ENCODE data around the gene ARCN1. TPM values are rescaled to one million over a fixed set of nuclear protein-coding genes. Genes with fewer than 3 reads are reported as not detected.

Gene ARCN1
- total RNA-seq, 1 donor from 2014 or later: 91.3 TPM

- POLR2A ChIA-PET: interaction anchor here (0.6 kb wide), 1 partner anchor 725 kb away, joined by 3 read pairs; no protein-coding TSS in a partner anchor
- intact Hi-C loops (cut with micrococcal nuclease): no loop called here
- H3K27ac Mint-ChIP-seq: no peak overlapping the region
- H3K9me3 Mint-ChIP-seq: no peaks in the 10 kb centered on the region
- DNase-seq (no peak), ATAC-seq (ENCODE audit: low read depth) (no peak)
- H3K27me3 Mint-ChIP-seq: peaks cover 5% of the 10 kb centered on the region
- H3K4me3 Mint-ChIP-seq: no peak overlapping the region
- no peaks in the 10 kb centered on the region for H3K4me1 Mint-ChIP-seq
- no peaks in the 10 kb centered on the region for H3K36me3 Mint-ChIP-seq (ENCODE audit: low read depth)
- TF ChIP-seq, protein P1, sequence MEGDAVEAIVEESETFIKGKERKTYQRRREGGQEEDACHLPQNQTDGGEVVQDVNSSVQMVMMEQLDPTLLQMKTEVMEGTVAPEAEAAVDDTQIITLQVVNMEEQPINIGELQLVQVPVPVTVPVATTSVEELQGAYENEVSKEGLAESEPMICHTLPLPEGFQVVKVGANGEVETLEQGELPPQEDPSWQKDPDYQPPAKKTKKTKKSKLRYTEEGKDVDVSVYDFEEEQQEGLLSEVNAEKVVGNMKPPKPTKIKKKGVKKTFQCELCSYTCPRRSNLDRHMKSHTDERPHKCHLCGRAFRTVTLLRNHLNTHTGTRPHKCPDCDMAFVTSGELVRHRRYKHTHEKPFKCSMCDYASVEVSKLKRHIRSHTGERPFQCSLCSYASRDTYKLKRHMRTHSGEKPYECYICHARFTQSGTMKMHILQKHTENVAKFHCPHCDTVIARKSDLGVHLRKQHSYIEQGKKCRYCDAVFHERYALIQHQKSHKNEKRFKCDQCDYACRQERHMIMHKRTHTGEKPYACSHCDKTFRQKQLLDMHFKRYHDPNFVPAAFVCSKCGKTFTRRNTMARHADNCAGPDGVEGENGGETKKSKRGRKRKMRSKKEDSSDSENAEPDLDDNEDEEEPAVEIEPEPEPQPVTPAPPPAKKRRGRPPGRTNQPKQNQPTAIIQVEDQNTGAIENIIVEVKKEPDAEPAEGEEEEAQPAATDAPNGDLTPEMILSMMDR (IDR thresholded peaks at IDR 0.05): no peak
- CTCF ChIA-PET: no interaction called here
Observed at GRCh38 chr11:118640332-118641154, 68.3 kb downstream of the ARCN1 start.

DNA sequence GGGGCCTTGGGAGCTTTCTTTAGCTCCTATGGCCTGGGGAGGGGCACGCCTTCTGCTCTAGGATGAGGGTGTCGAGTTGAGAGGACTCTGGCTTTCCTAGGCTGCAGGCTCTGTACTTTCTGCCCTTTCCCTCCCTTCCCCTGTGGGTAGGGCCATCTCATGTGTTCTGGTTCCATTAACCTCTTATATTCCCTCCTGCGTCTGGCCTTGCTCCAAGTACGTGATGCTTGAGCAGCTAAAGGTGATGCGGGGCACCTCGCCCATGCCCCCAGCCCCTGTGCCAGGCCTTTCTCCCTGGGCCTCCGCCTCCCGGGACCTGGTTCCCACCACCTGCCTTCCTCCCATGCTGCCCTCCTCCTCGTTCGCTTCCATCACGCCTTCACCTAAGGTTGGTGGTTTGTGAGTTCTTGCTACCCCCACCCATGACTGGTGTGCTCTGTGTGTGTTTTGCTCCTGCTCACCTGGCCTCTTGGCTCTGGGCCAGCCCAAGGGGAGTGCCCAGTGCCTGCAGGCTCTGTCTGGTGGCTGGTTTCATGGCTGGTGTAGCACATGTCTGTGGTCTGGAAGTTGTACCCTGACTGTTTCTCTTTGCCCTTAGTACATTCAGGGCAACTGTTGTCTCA is 69.3 kb downstream of the ARCN1 start:
- Mint-ChIP-seq H3K4me3 (no peak overlapping the region), H3K9me3 (no peaks in the 10 kb centered on the region), H3K27ac (no peak overlapping the region), H3K27me3 (no peaks in the 10 kb centered on the region), H3K36me3 (ENCODE audit: low read depth) (no peaks in the 10 kb centered on the region), H3K4me1 (no peaks in the 10 kb centered on the region)
- TF ChIP-seq, protein P1 (IDR thresholded peaks at IDR 0.05): no peak
- ChIA-PET POLR2A (no interaction called here), CTCF (no interaction called here)
- DNase-seq (no peak), ATAC-seq (ENCODE audit: low read depth) (no peak)
- intact Hi-C loops (cut with micrococcal nuclease): no loop called here

DNA sequence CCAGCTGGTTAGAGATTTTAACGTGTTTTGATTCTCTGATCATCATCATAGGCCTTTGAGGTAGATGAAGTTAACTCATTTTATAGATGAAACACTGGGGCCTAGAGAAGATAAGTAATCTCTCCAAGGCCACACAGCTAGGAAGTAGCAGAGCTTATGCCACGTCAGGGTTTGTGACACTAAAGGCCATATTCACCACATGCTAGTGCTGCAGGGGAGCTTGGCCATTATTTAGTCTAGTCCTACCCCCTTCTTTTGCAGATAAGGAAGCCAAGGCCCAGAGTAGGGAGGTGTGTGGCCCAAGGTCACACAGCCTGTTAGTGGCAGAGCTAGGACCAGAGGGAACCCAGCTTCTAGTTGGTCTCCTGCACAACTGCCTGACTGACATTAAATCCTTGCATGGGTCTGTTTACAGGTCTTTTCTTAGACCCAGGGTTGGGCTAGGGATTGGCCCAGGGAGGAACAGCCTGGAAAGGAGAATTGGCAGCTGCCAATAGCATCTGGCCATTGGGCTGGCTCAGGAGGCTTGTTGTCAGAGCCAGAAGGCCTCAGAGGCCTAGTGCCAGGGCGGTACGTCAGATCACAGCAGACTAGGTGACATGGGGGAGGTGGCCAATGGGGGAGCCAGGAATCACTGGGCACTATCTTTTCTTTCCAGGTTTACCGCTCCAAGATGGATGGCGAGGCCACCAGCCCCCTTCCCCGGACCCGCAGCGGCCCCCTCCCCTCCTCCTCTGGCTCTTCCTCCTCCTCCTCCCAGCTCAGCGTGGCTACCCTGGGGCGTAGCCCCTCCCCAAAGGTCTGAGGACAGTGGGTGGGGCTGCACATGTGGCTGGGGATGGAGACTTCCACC is 71.2 kb downstream of the ARCN1 start:
- intact Hi-C loops (cut with micrococcal nuclease): no loop called here
- ChIA-PET CTCF (no interaction called here), POLR2A (interaction anchor here (0.7 kb wide), 1 partner anchor 42 kb away, joined by 6 read pairs; no protein-coding TSS in a partner anchor)
- ATAC-seq (ENCODE audit: low read depth): no peak
- no peak overlapping the region for H3K27ac Mint-ChIP-seq
- TF ChIP-seq, protein P1 (IDR thresholded peaks at IDR 0.05): no peak
- no peak overlapping the region for H3K4me3 Mint-ChIP-seq
- no peaks in the 10 kb centered on the region for H3K4me1 Mint-ChIP-seq
- H3K36me3 Mint-ChIP-seq (ENCODE audit: low read depth): no peaks in the 10 kb centered on the region
- DNase-seq: no peak
- no peaks in the 10 kb centered on the region for H3K27me3 Mint-ChIP-seq
- H3K9me3 Mint-ChIP-seq: no peaks in the 10 kb centered on the region

DNA sequence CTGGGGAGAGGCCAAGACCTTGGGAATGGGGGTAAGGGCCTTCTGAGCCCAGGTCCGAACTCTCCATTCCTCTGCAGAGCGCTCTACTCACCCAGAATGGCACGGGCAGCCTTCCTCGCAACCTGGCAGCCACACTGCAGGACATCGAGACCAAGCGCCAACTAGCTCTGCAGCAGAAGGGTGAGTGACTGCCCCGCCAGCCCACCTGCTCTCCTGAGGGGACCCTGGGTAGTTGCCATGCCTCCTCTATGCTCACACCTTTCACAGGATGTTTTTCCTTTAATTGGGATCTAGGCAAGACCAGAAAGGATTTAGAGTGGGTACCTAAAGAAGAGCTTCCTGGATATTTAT is 71.8 kb downstream of the ARCN1 start:
- Mint-ChIP-seq H3K36me3 (ENCODE audit: low read depth) (no peaks in the 10 kb centered on the region), H3K27me3 (no peaks in the 10 kb centered on the region), H3K4me3 (no peak overlapping the region), H3K9me3 (no peaks in the 10 kb centered on the region), H3K27ac (no peak overlapping the region), H3K4me1 (no peaks in the 10 kb centered on the region)
- TF ChIP-seq, protein P1 (IDR thresholded peaks at IDR 0.05): no peak
- ATAC-seq (ENCODE audit: low read depth) (no peak), DNase-seq (no peak)
- intact Hi-C loops (cut with micrococcal nuclease): no loop called here
- POLR2A ChIA-PET: interaction anchor here (0.7 kb wide), 1 partner anchor 42 kb away, joined by 6 read pairs; no protein-coding TSS in a partner anchor
- CTCF ChIA-PET: no interaction called here

GRCh38 chr11:118644496-118644895 is 72.3 kb downstream of the ARCN1 start:
- DNase-seq (no peak), ATAC-seq (ENCODE audit: low read depth) (no peak)
- no peaks in the 10 kb centered on the region for H3K9me3 Mint-ChIP-seq
- CTCF ChIA-PET: no interaction called here
- H3K4me1 Mint-ChIP-seq: no peaks in the 10 kb centered on the region
- H3K27me3 Mint-ChIP-seq: no peaks in the 10 kb centered on the region
- intact Hi-C loops (cut with micrococcal nuclease): no loop called here
- no peak overlapping the region for H3K4me3 Mint-ChIP-seq
- no peaks in the 10 kb centered on the region for H3K36me3 Mint-ChIP-seq (ENCODE audit: low read depth)
- TF ChIP-seq, protein P1 (IDR thresholded peaks at IDR 0.05): no peak
- POLR2A ChIA-PET: no interaction called here
- no peak overlapping the region for H3K27ac Mint-ChIP-seq

Data from activated B cell treated with CpG ODN at 0.5 μM for 24 hours (primary cell).